GM12892 (cell line): ENCODE results near the gene AIP.

Experiments used
- POLR2A ChIP-seq: IDR thresholded peaks from 2 replicates; pipeline ENCODE4 v1.6.1; 2011; ENCODE audit warnings: low read depth, low read length, control low read depth
- POLR2AphosphoS5 ChIP-seq: IDR thresholded peaks from 2 replicates; pipeline ENCODE4 v1.6.1; 2011; ENCODE audit warnings: low read depth, low read length, control low read depth
- TAF1 ChIP-seq: IDR thresholded peaks from 2 replicates; pipeline ENCODE4 v1.6.1; 2011; ENCODE audit warnings: low read depth, mild to moderate bottlenecking, control low read depth, low read length, borderline replicate concordance

GRCh38 chr11:67534070-67534679, 51.3 kb downstream of the AIP start:
- TF ChIP-seq POLR2A (no peak), POLR2AphosphoS5 (no peak), TAF1 (no peak)
